ENCODE measurements around the gene RAB7A. TPM values are rescaled to one million over a fixed set of nuclear protein-coding genes. Genes with fewer than 3 reads are reported as not detected.

RAB7A gene
- polyA plus RNA-seq, 1 donor (not counting 4 experiments of a cell fraction or from before 2014, with no cell fraction given), result 364 TPM

- no peak overlapping the region for H3K27ac ChIP-seq (ENCODE audit: control insufficient read depth, insufficient read depth, low read length)
- H3K9me3 ChIP-seq (ENCODE audit: control insufficient read depth, low read depth, low read length), result no peaks in the 10 kb centered on the region
- peaks cover 2% of the 10 kb centered on the region for H3K9me1 ChIP-seq (ENCODE audit: control insufficient read depth, extremely low read depth, insufficient read depth, low read length)
- H3K79me2 ChIP-seq (ENCODE audit: control insufficient read depth, insufficient read depth, low read length), result peaks cover 95% of the 10 kb centered on the region
- no peak for TF ChIP-seq CTCF (optimal IDR thresholded peaks at IDR 0.05 in 1 of 3, IDR thresholded peaks at IDR 0.05 in 1 of 3, conservative IDR thresholded peaks at IDR 0.05 in 1 of 3; ENCODE audit: extremely low read depth in 1 of 3, insufficient read depth in 2 of 3, low read length in 3 of 3)
- no peak for TF ChIP-seq EZH2 (IDR thresholded peaks at IDR 0.05; ENCODE audit: low read length)
- H2AFZ ChIP-seq (ENCODE audit: control insufficient read depth, low read length), result no peak overlapping the region
- no peak for DNase-seq (ENCODE audit: low read depth, low spot score)
- H3K9ac ChIP-seq (ENCODE audit: control insufficient read depth, extremely low read depth, insufficient read depth, low read length), result no peak overlapping the region
- no peaks in the 10 kb centered on the region for H3K4me1 ChIP-seq (ENCODE audit: control insufficient read depth, extremely low read depth, insufficient read depth, low read length)
- H3K36me3 ChIP-seq (ENCODE audit: control insufficient read depth in 2 of 2, extremely low read depth in 1 of 2, insufficient read depth in 2 of 2, low read length in 2 of 2), result peaks cover 2 to 4% of the 10 kb centered on the region in 2 experiments
- no peaks in the 10 kb centered on the region for H3K27me3 ChIP-seq (ENCODE audit: control insufficient read depth, extremely low read depth, insufficient read depth, low read length)
- no peak overlapping the region for H3K4me2 ChIP-seq (ENCODE audit: control insufficient read depth, extremely low read depth, insufficient read depth, low read depth, low read length)
- H3K4me3 ChIP-seq (ENCODE audit: control insufficient read depth in 2 of 3, extremely low read depth in 1 of 3, insufficient read depth in 2 of 3, low read depth in 1 of 3, low read length in 3 of 3), result no peak overlapping the region
- H4K20me1 ChIP-seq (ENCODE audit: control insufficient read depth, extremely low read depth, insufficient read depth, low read length), result peaks cover 34% of the 10 kb centered on the region
- dilution Hi-C loops (cut with MboI; ENCODE audit: extremely low pct_ligation_motif_present, low sequenced_read_pairs), result no loop called here
- FAIRE-seq, result no peak
Observed at GRCh38 chr3:128763967-128764366, 38.0 kb downstream of the RAB7A start.

GRCh38 chr3:128764863-128765262 is 38.9 kb downstream of the RAB7A start:
- no peak for DNase-seq (ENCODE audit: low read depth, low spot score)
- Histone ChIP-seq H3K36me3 (ENCODE audit: control insufficient read depth in 2 of 2, extremely low read depth in 1 of 2, insufficient read depth in 2 of 2, low read length in 2 of 2) (peaks cover 2 to 4% of the 10 kb centered on the region in 2 experiments), H3K4me3 (ENCODE audit: control insufficient read depth in 2 of 3, extremely low read depth in 1 of 3, insufficient read depth in 2 of 3, low read depth in 1 of 3, low read length in 3 of 3) (no peak overlapping the region), H3K27ac (ENCODE audit: control insufficient read depth, insufficient read depth, low read length) (no peak overlapping the region), H3K4me1 (ENCODE audit: control insufficient read depth, extremely low read depth, insufficient read depth, low read length) (no peaks in the 10 kb centered on the region), H3K9me3 (ENCODE audit: control insufficient read depth, low read depth, low read length) (no peaks in the 10 kb centered on the region), H2AFZ (ENCODE audit: control insufficient read depth, low read length) (no peak overlapping the region), H3K9me1 (ENCODE audit: control insufficient read depth, extremely low read depth, insufficient read depth, low read length) (peaks cover 2% of the 10 kb centered on the region), H3K79me2 (ENCODE audit: control insufficient read depth, insufficient read depth, low read length) (peaks cover 95% of the 10 kb centered on the region), H3K4me2 (ENCODE audit: control insufficient read depth, extremely low read depth, insufficient read depth, low read depth, low read length) (no peak overlapping the region), H3K27me3 (ENCODE audit: control insufficient read depth, extremely low read depth, insufficient read depth, low read length) (no peaks in the 10 kb centered on the region), H3K9ac (ENCODE audit: control insufficient read depth, extremely low read depth, insufficient read depth, low read length) (no peak overlapping the region), H4K20me1 (ENCODE audit: control insufficient read depth, extremely low read depth, insufficient read depth, low read length) (peaks cover 37% of the 10 kb centered on the region)
- FAIRE-seq, result no peak
- TF ChIP-seq CTCF (optimal IDR thresholded peaks at IDR 0.05 in 1 of 3, IDR thresholded peaks at IDR 0.05 in 1 of 3, conservative IDR thresholded peaks at IDR 0.05 in 1 of 3; ENCODE audit: extremely low read depth in 1 of 3, insufficient read depth in 2 of 3, low read length in 3 of 3) (no peak), EZH2 (IDR thresholded peaks at IDR 0.05; ENCODE audit: low read length) (no peak)
- dilution Hi-C loops (cut with MboI; ENCODE audit: extremely low pct_ligation_motif_present, low sequenced_read_pairs), result no loop called here
